ENCODE measurements around the gene FCMR.

DNA sequence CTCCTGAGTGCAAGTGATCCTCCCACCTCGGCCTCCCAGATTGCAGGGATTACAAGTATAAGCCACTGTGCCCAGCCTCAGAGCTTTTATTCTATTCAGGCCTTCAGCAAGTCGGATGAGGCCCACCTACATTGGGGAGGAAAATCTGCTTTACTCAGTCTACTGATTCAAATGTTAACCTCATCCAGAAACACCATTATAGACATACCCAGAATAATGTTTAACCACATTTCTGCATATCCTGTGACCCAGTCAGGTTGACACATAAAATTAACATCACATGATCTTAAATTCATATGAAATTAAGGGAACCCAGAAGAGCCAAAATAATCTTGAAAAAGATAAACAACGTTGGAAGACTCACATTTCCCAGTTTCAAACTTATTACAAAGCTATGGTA, 41.4 kb downstream of the FCMR start:
- TF ChIP-seq, protein P1, sequence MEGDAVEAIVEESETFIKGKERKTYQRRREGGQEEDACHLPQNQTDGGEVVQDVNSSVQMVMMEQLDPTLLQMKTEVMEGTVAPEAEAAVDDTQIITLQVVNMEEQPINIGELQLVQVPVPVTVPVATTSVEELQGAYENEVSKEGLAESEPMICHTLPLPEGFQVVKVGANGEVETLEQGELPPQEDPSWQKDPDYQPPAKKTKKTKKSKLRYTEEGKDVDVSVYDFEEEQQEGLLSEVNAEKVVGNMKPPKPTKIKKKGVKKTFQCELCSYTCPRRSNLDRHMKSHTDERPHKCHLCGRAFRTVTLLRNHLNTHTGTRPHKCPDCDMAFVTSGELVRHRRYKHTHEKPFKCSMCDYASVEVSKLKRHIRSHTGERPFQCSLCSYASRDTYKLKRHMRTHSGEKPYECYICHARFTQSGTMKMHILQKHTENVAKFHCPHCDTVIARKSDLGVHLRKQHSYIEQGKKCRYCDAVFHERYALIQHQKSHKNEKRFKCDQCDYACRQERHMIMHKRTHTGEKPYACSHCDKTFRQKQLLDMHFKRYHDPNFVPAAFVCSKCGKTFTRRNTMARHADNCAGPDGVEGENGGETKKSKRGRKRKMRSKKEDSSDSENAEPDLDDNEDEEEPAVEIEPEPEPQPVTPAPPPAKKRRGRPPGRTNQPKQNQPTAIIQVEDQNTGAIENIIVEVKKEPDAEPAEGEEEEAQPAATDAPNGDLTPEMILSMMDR (conservative IDR thresholded peaks at IDR 0.05; ENCODE audit: low read length): no peak
- no peak for TF ChIP-seq EZH2phosphoT487 (IDR thresholded peaks at IDR 0.05; ENCODE audit: borderline replicate concordance)

Data from Loucy (cell line).